HepG2 (cell line): ENCODE data around the gene DNAH8. TPM values are rescaled to one million over a fixed set of nuclear protein-coding genes. Genes with fewer than 3 reads are reported as not detected.

ENCODE experiments used
- ATAC-seq: fragments of 200-7000 bp; cut with Tn5 transposase; 3 replicates; pipeline ENCODE4 v1.9.1; 2020; ENCODE audit warnings: mild to moderate bottlenecking, moderate library complexity
- BruUV-seq: library from RNA; stranded (reverse); fragments of 400-500 nt; replicated peaks from 2 replicates; lab custom pipeline; 2021; lab: Mats Ljungman, UMichigan
- CTCF ChIA-PET: fragments of 300-600 bp; formaldehyde crosslinking; extraction: SDS; loops from one replicate; lab custom pipeline; 2021; ENCODE audit warnings: low total read pairs, inconsistent platforms, low intra/inter-chr PET ratio; lab: Yijun Ruan, JAX
- POLR2A ChIA-PET: fragments of 350-600 bp; sonication (Branson Sonifier 250); formaldehyde crosslinking; loops from one replicate; lab custom pipeline; 2020; ENCODE audit warnings: antibody characterized with exemption, inconsistent platforms; lab: Yijun Ruan, JAX
- DNase-seq: peaks from one replicate; pipeline ENCODE4 v3.0.0-alpha.2; 2015; ENCODE audit warnings: low spot score
- FAIRE-seq: peaks from 3 replicates; lab custom pipeline; 2011; peaks lifted over from hg19 to GRCh38; lab: Jason Lieb, UNC
- H2AFZ ChIP-seq: one replicate; pipeline ENCODE4 v1.6.1; 2011; ENCODE audit warnings: low read length, inconsistent platforms
- H3K27ac ChIP-seq: fragments of 300-600 bp; 3 replicates; pipeline ENCODE4 v1.8.0; 2011; ENCODE audit warnings: mixed run types, mild to moderate bottlenecking, mixed read lengths, low read length, inconsistent platforms; ENCODE audit not compliant: insufficient read depth; ENCODE audit errors: extremely low read length
- H3K27me3 ChIP-seq, 2 experiments: fragments of 200-600 bp in 1 of 2; 2 replicates in 1 of 2; 3 replicates in 1 of 2; pipeline versions ENCODE4 v1.6.0 to v1.8.0; 2011; ENCODE audit warnings: low read length in 2 of 2, mild to moderate bottlenecking in 2 of 2, moderate library complexity in 2 of 2, inconsistent platforms in 1 of 2; ENCODE audit not compliant: insufficient read depth in 2 of 2, control insufficient read depth in 1 of 2
- H3K36me3 ChIP-seq, 2 experiments: fragments of 200-600 bp in 1 of 2; replicated peaks in 1 of 2; 2 replicates in 1 of 2; 3 replicates in 1 of 2; pipeline versions ENCODE4 v1.5.1 to v1.8.0; 2011; ENCODE audit warnings: low read length in 2 of 2, inconsistent platforms in 1 of 2; ENCODE audit not compliant: insufficient read depth in 2 of 2, control insufficient read depth in 1 of 2
- H3K4me1 ChIP-seq: 2 replicates; pipeline ENCODE4 v1.5.1; 2012; ENCODE audit warnings: low read length, inconsistent platforms; ENCODE audit not compliant: insufficient read depth
- H3K4me2 ChIP-seq: 2 replicates; pipeline ENCODE4 v1.6.0; 2011; ENCODE audit warnings: low read depth, low read length, inconsistent platforms
- H3K4me3 ChIP-seq, 3 experiments: fragments of 200-600 bp in 1 of 3; sonication (generic), shearing (Covaris generic) in 1 of 3; replicated peaks in 1 of 3; 2 replicates each; pipeline ENCODE4 v1.5.1; 2011 to 2016; ENCODE audit warnings: low read length in 3 of 3, inconsistent platforms in 2 of 3, low read depth in 2 of 3, mild to moderate bottlenecking in 2 of 3, control low read depth in 1 of 3, mixed read lengths in 1 of 3; ENCODE audit not compliant: insufficient read depth in 1 of 3
- H3K79me2 ChIP-seq: one replicate; pipeline ENCODE4 v1.6.1; 2011; ENCODE audit warnings: low read length, inconsistent platforms; ENCODE audit not compliant: insufficient read depth
- H3K9ac ChIP-seq: 2 replicates; pipeline ENCODE4 v1.6.0; 2011; ENCODE audit warnings: mild to moderate bottlenecking, low read depth, low read length, inconsistent platforms; ENCODE audit not compliant: insufficient read depth
- H3K9me3 ChIP-seq: 2 replicates; pipeline ENCODE4 v1.5.1; 2012; ENCODE audit warnings: mild to moderate bottlenecking, low read length
- H4K20me1 ChIP-seq: 2 replicates; pipeline ENCODE4 v1.6.0; 2011; ENCODE audit warnings: inconsistent platforms, mild to moderate bottlenecking, low read length, moderate library complexity; ENCODE audit not compliant: insufficient read depth
- EEA1 ChIP-seq: sonication (generic); formaldehyde crosslinking; IDR thresholded peaks from 2 replicates; pipeline ENCODE4 v1.5.1; 2020; ENCODE audit warnings: mild to moderate bottlenecking, missing genetic modification reagents, borderline replicate concordance
- GPN1 ChIP-seq: sonication (generic); formaldehyde crosslinking; IDR thresholded peaks from 2 replicates; pipeline ENCODE4 v1.5.1; 2020; ENCODE audit warnings: missing genetic modification reagents, borderline replicate concordance
- GTF3A ChIP-seq: sonication (generic); formaldehyde crosslinking; conservative IDR thresholded peaks from 2 replicates; pipeline ENCODE4 v1.4.0; 2020; ENCODE audit warnings: mild to moderate bottlenecking, missing genetic modification reagents
- MAFG ChIP-seq: sonication (generic); formaldehyde crosslinking; IDR thresholded peaks from 2 replicates; pipeline ENCODE4 v1.5.1; 2020; ENCODE audit warnings: mild to moderate bottlenecking, missing genetic modification reagents
- NFE2L1 ChIP-seq: sonication (generic); formaldehyde crosslinking; IDR thresholded peaks from 2 replicates; pipeline ENCODE4 v1.4.0; 2020; ENCODE audit warnings: missing genetic modification reagents, mild to moderate bottlenecking, borderline replicate concordance
- NFKBIZ ChIP-seq: IDR thresholded peaks from 2 replicates; pipeline ENCODE4 v1.6.1; 2018; ENCODE audit warnings: missing genetic modification reagents, missing compliant biosample characterization
- NFYC ChIP-seq: IDR thresholded peaks from 2 replicates; pipeline ENCODE4 v1.6.1; 2016; ENCODE audit warnings: missing genetic modification reagents, missing compliant biosample characterization
- POLR2AphosphoS2 ChIP-seq: IDR thresholded peaks from 2 replicates; pipeline ENCODE4 v1.6.1; 2011; ENCODE audit warnings: low read depth, low read length, improper control_type of control experiment
- REST ChIP-seq, 2 experiments: IDR thresholded peaks; 2 replicates each; pipeline ENCODE4 v1.6.1; 2011 to 2012; ENCODE audit warnings: low read length in 2 of 2, borderline replicate concordance in 1 of 2, low read depth in 1 of 2, mild to moderate bottlenecking in 1 of 2, moderate library complexity in 1 of 2
- SIN3A ChIP-seq: IDR thresholded peaks from 2 replicates; pipeline ENCODE4 v1.6.1; 2011; ENCODE audit warnings: low read depth, mild to moderate bottlenecking, control low read depth, low read length, borderline replicate concordance
- SMAD1 ChIP-seq: sonication (generic); formaldehyde crosslinking; IDR thresholded peaks from 2 replicates; pipeline ENCODE4 v1.4.0; 2020; ENCODE audit warnings: missing genetic modification reagents, low read depth, mild to moderate bottlenecking, borderline replicate concordance
- ZFAT ChIP-seq: sonication (generic); formaldehyde crosslinking; conservative IDR thresholded peaks from 2 replicates; pipeline ENCODE4 v1.8.1; 2023; ENCODE audit warnings: missing genetic modification reagents, inconsistent platforms
- WGBS: methylation state at CpG from one replicate; pipeline ENCODE4 v1.1.6; 2017; ENCODE audit warnings: low lambda C conversion rate; 5-methylcytosine and 5-hydroxymethylcytosine counted together
- in situ Hi-C: cut with HindIII; loops from 2 replicates; pipeline ENCODE4 v1.10.0; 2017; ENCODE audit warnings: low pct_unique_long_range_greater_than_20kb; ENCODE audit not compliant: extremely low pct_ligation_motif_present
- intact Hi-C: fragments of 100-400 bp; cut with micrococcal nuclease; formaldehyde crosslinking; loops from one replicate; pipeline ENCODE4 v1.10.0; 2022; ENCODE audit not compliant: unreplicated experiment
- polyA plus RNA-seq, 8 experiments: library from polyadenylated mRNA; depleted of rRNA in 3 of 8; stranded (reverse) in 7 of 8; unstranded in 1 of 8; fragments of >200 nt; fragmentation: Illumina TruSeq in 4 of 8; extraction: Trizol in 4 of 8; gene quantifications; 2 replicates each; pipeline versions ENCODE4 v1.2.1 to v1.2.3, GENCODE V29; 2011 to 2016; ENCODE audit warnings: low read depth in 4 of 8, missing spikeins in 1 of 8, mixed read lengths in 1 of 8; ENCODE audit not compliant: insufficient read depth in 1 of 8
- total RNA-seq, 5 experiments: library from RNA; depleted of rRNA; stranded (reverse); fragments of >200 nt; fragmentation: Illumina TruSeq; extraction: Trizol; gene quantifications; 2 replicates each; pipeline ENCODE4 v1.2.3, GENCODE V29; 2016; ENCODE audit warnings: low read depth in 1 of 5

The DNAH8 gene
- total and polyA plus RNA-seq, 2 of the 13 experiments (the other 11 are each of a cell fraction or from before 2014, with no cell fraction given): not detected

- BruUV-seq: no TSS peak
- no peak for FAIRE-seq
- Histone ChIP-seq H3K9me3 (no peaks in the 10 kb centered on the region), H2AFZ (no peak overlapping the region), H3K9ac (no peak overlapping the region), H3K27ac (no peak overlapping the region), H4K20me1 (no peaks in the 10 kb centered on the region), H3K4me2 (no peak overlapping the region), H3K79me2 (no peaks in the 10 kb centered on the region), H3K4me3 (no peak overlapping the region), H3K36me3 (no peaks in the 10 kb centered on the region), H3K27me3 (0 out of 5 replicates have a peak, but pooled peaks cover 0 to 4% of the 10 kb centered on the region in 2 experiments), H3K4me1 (no peaks in the 10 kb centered on the region)
- in situ Hi-C loops: no loop called here
- intact Hi-C loops: no loop called here
- CTCF ChIA-PET: no interaction called here
- WGBS: 2% methylated on average over 2 of the region's 2 CpGs
- POLR2A ChIA-PET: no interaction called here
- DNase-seq: no peak
- TF ChIP-seq POLR2AphosphoS2 (no peak), SMAD1 (no peak), MAFG (CRISPR knock-in tag) (no peak), EEA1 (CRISPR knock-in tag) (no peak), NFKBIZ (CRISPR knock-in tag) (no peak), GTF3A (CRISPR knock-in tag) (no peak), NFE2L1 (CRISPR knock-in tag) (no peak), NFYC (CRISPR knock-in tag) (no peak), SIN3A (no peak), REST (IDR thresholded peaks at IDR 0.05; ENCODE audit: borderline replicate concordance in 1 of 2, low read depth in 1 of 2, low read length in 2 of 2) (no peak), ZFAT (CRISPR knock-in tag) (no peak), GPN1 (no peak)
- ATAC-seq: no peak
Observed at GRCh38 chr6:38827024-38827423, 111.9 kb downstream of the DNAH8 start.
